AG09319 (cell line): ENCODE results near the gene ATXN2L.
"Not testable (repeated sequence)": the region's sequence is repeated elsewhere in the genome, so short reads cannot be mapped to it uniquely, and the experiment has no call there.

Experiments
- DNase-seq: peaks from one replicate; pipeline ENCODE4 v3.0.0-alpha.2; 2010; ENCODE audit warnings: low read depth; ENCODE audit errors: extremely low read depth
- CTCF ChIP-seq: IDR thresholded peaks from 2 replicates; pipeline ENCODE4 v1.5.1; 2011; ENCODE audit warnings: low read depth, mild to moderate bottlenecking, inconsistent platforms, low read length, moderate library complexity

Gene ATXN2L

GRCh38 chr16:28867241-28867640 is 44.4 kb downstream of the ATXN2L start:
- TF ChIP-seq CTCF, result no peak
- no peak for DNase-seq

- not testable (repeated sequence) for DNase-seq
These were observed 44.8 kb downstream of the ATXN2L start for GRCh38 chr16:28867646-28868045.

GRCh38 chr16:28869201-28869600 is 46.4 kb downstream of the ATXN2L start:
- DNase-seq, result no peak
- TF ChIP-seq CTCF, result no peak

GRCh38 chr16:28872952-28873351 is 50.2 kb downstream of the ATXN2L start:
- DNase-seq, result no peak
- no peak for TF ChIP-seq CTCF

GRCh38 chr16:28873543-28874201 is 50.9 kb downstream of the ATXN2L start:
- peak; percentile 59 for TF ChIP-seq CTCF
- DNase-seq, result no peak

- no peak for TF ChIP-seq CTCF
These were observed 51.6 kb downstream of the ATXN2L start for GRCh38 chr16:28874406-28874805.

GRCh38 chr16:28875134-28876018 is 52.6 kb downstream of the ATXN2L start:
- no peak for DNase-seq
- no peak; the same call in 1 of the 2 replicates for TF ChIP-seq CTCF

More at GRCh38 chr16:28874406-28874805, 51.6 kb downstream of the ATXN2L start:
- no peak for DNase-seq
